Natural killer cell treated with Interleukin-12 subunit alpha and Interleukin-12 subunit beta and Interleukin-15 and Interleukin-18, amount 100 ng/mL, for 72 hours (primary cell): Measurements from ENCODE around the gene NKPD1. TPM values are rescaled to one million over a fixed set of nuclear protein-coding genes. Genes with fewer than 3 reads are reported as not detected.
A peak's percentile ranks its signal among the peaks of the same experiment; 100 is the strongest.

Experiments
- ATAC-seq, 2 donors: fragments of 150-1000 bp; cut with Tn5 transposase in 1 of 2; sonication (Bioruptor Pico), chemical (Tn5 transposase) in 1 of 2; 2 replicates each; pipeline ENCODE4 v1.10.0; 2021
- DNase-seq: peaks from one replicate; pipeline ENCODE4 v3.0.0; 2022; ENCODE audit warnings: low spot score
- H3K27ac Mint-ChIP-seq, 2 donors: 1 replicate in 1 of 2; 2 replicates in 1 of 2; pipeline ENCODE4 v1.8.0; 2022; ENCODE audit warnings: mixed read lengths in 2 of 2, mild to moderate bottlenecking in 1 of 2, moderate library complexity in 1 of 2
- H3K27me3 Mint-ChIP-seq, 2 donors: 1 replicate in 1 of 2; 2 replicates in 1 of 2; pipeline ENCODE4 v1.8.0; 2022; ENCODE audit warnings: mixed read lengths in 2 of 2
- H3K36me3 Mint-ChIP-seq: one replicate; pipeline ENCODE4 v1.8.0; 2022; ENCODE audit warnings: mixed read lengths
- H3K4me1 Mint-ChIP-seq, 2 donors: 1 replicate in 1 of 2; 2 replicates in 1 of 2; pipeline ENCODE4 v1.8.0; 2022; ENCODE audit warnings: low read depth in 2 of 2, mixed read lengths in 2 of 2, mild to moderate bottlenecking in 1 of 2
- H3K4me3 Mint-ChIP-seq: one replicate; pipeline ENCODE4 v1.8.0; 2022; ENCODE audit warnings: mixed read lengths
- H3K9me3 Mint-ChIP-seq: 2 replicates; pipeline ENCODE4 v1.8.0; 2022; ENCODE audit warnings: mixed read lengths
- total RNA-seq, 2 donors: library from RNA; stranded (reverse); gene quantifications; one replicate each; pipeline ENCODE4 v1.2.3, GENCODE V29; 2022

The NKPD1 gene
- total RNA-seq, 2 donors from 2014 or later, result 0.14 to 0.22 TPM

DNA sequence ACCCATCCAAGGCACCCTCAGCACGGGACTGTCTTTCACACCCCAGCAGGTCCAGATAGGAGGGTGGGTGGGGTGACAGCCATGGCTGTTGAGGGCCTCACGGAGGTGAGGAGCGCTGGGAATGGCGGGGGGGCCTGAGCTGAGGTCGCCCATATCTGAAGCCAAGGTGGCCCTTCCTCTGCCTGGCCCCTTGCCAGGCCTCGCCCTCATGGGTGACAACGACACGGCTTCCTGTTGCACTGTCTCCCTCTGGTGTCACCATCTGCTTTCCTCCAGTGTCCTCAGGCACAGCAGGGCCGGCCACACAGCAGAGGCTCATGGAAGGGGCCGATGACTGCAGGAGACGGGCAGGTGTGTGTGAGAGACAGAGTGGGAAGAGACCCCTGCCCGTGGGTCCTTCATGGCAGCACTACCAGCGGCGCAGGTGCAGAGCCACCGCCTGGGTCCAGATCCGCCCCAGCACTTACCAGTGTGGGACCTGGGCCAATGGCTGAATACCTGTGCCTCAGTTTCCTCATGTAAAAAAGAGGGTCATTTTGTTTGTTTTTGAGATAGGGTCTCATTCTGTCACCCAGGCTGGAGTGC lies 8.1 kb upstream of the NKPD1 start:
- Mint-ChIP-seq H3K27me3 (no peaks in the 10 kb centered on the region), H3K4me3 (no peak overlapping the region), H3K36me3 (no peaks in the 10 kb centered on the region), H3K4me1 (peaks cover 20 to 36% of the 10 kb centered on the region in 2 donors), H3K27ac (peak overlapping the region; percentile 44 to 54), H3K9me3 (no peaks in the 10 kb centered on the region)
- DNase-seq, result no peak
- no peak for ATAC-seq

DNA sequence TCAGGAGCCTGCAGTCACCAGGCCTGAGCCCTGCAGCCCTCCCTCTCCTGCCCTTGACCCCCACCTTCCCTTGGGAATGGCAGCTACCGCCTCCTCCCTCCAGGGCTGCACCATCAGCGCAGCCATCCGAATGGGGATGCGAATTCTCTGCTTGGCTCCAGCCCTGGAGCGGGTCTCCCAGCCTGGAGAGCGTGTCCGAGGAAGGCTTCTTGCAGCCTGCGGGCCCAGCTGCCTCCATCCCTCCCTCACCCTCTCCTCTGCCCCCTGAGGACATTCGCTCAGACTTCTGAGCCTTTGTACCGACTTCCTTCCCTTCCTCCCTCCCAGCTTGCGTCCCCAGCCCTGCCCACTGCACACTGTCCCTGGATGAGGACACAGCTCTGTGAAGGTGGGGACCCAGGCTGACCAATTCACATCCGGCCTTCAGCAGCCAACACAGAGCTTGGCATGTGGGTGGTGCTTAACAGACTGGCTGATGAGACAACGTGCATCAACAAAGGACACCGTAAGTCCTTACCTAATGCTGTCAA lies 6.0 kb upstream of the NKPD1 start:
- H3K27ac Mint-ChIP-seq, result peak overlapping the region in 1 of 2 donors; percentile 37
- no peak overlapping the region for H3K4me3 Mint-ChIP-seq
- no peaks in the 10 kb centered on the region for H3K9me3 Mint-ChIP-seq
- peaks cover 15 to 36% of the 10 kb centered on the region in 2 donors for H3K4me1 Mint-ChIP-seq
- no peak for DNase-seq
- no peaks in the 10 kb centered on the region for H3K36me3 Mint-ChIP-seq
- no peaks in the 10 kb centered on the region for H3K27me3 Mint-ChIP-seq
- no peak for ATAC-seq

DNA sequence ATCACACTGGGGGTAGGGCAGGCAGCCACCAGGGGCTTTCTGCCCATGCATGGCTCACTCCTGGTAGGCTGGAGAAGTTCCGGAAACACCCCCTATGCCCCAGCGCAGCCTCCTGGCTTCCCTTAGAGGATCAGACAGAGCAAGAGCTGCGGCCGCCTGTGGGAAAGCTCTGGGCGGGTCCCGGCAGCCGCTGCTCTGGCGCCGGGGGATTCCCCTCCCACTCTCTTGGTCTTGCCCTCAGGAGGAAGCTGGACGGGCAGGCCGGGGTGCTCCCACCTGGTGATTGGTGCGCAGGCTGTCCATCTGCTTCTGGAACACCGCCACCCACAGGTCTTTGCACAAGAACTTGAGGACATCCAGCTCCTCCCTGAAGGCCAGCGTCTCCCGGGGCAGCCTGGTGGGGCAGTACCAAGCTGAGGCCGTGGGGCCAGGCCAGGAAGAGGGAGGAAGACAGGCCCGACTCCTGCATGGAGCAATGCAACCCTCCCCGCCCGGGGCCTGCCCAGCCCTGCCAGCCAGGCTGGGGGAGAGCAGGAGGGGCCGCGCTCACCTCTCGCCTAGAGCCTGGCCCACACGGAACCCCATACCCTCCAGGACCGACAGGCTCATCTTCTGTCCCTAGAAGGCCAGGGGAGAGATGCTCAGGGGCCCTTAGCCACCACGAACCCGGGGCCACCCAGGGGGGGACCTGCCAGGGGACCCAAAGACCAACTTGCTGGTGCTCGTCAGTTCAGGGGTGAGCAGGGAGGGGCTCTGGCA lies 4.0 kb upstream of the NKPD1 start:
- Mint-ChIP-seq H3K27me3 (peaks cover 0 to 10% of the 10 kb centered on the region in 2 donors), H3K36me3 (no peaks in the 10 kb centered on the region), H3K9me3 (no peaks in the 10 kb centered on the region), H3K4me3 (no peak overlapping the region), H3K4me1 (peaks cover 12 to 24% of the 10 kb centered on the region in 2 donors), H3K27ac (peak overlapping the region in 1 of 2 donors; percentile 21)
- ATAC-seq (peak; percentile 81 to 91), DNase-seq (peak; percentile 85)

DNA sequence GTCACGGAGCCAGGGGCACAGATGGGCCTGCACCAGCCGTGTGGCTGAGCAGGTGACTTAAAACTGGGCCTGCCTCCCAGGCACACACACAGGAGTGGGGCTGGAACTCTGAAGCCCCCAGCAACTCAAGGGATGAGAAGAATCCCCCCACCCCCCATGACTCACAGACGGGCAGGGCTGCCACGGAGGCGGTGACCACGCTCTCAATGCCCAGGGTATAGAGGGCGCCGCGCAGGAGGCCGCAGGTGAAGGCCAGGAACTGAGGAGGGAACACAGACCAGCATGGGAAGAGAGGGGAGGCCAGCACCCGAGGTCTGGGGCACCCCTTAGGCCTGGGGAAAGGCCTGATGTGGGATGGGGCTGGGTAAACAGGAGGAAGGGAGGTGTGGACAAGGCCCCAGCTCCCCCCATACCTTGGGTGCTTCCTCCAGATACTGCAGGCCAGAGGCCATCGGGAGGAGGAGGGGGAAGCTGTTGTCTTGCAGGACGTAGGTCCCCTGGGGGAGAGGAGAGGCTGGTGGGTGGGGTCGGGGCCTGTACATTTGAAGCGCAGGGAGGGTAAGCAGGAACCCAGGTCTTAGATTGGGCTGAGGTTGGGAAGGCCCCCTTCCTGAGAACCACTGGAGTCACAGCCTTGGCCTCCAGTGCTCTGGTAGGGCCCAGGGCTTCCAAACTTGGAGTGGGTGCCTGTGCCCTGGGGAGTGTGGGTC lies 3.1 kb upstream of the NKPD1 start:
- Mint-ChIP-seq H3K4me3 (no peak overlapping the region), H3K36me3 (no peaks in the 10 kb centered on the region), H3K27me3 (peaks cover 0 to 10% of the 10 kb centered on the region in 2 donors), H3K9me3 (no peaks in the 10 kb centered on the region), H3K4me1 (peaks cover 10 to 22% of the 10 kb centered on the region in 2 donors), H3K27ac (peak overlapping the region in 1 of 2 donors; percentile 21)
- ATAC-seq (no peak), DNase-seq (no peak)

DNA sequence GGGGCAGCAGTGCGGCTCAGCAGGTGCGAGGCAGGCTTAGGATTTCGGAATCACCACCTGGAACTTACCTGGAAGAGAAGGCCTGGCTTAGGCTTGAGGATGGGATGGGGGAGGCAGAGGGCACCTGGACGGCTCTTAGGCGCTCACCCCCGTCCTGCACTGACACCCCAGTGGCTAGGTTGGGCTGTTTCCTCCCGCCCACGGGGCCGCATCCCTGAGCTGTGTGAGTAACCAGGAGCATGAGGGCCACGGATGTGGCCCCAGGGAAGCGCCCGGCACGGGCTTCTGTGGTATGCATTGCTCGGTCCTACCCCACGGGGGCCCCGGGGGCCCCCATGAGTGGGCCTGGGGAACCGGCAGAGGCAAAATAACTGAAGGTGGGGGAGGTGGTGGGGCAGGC lies 2.4 kb upstream of the NKPD1 start:
- peaks cover under 1 to 12% of the 10 kb centered on the region in 2 donors for H3K27me3 Mint-ChIP-seq
- H3K36me3 Mint-ChIP-seq, result no peaks in the 10 kb centered on the region
- no peak for DNase-seq
- no peak overlapping the region for H3K27ac Mint-ChIP-seq
- no peak for ATAC-seq
- H3K4me1 Mint-ChIP-seq, result peaks cover 6 to 23% of the 10 kb centered on the region in 2 donors
- H3K9me3 Mint-ChIP-seq, result no peaks in the 10 kb centered on the region
- H3K4me3 Mint-ChIP-seq, result no peak overlapping the region

DNA sequence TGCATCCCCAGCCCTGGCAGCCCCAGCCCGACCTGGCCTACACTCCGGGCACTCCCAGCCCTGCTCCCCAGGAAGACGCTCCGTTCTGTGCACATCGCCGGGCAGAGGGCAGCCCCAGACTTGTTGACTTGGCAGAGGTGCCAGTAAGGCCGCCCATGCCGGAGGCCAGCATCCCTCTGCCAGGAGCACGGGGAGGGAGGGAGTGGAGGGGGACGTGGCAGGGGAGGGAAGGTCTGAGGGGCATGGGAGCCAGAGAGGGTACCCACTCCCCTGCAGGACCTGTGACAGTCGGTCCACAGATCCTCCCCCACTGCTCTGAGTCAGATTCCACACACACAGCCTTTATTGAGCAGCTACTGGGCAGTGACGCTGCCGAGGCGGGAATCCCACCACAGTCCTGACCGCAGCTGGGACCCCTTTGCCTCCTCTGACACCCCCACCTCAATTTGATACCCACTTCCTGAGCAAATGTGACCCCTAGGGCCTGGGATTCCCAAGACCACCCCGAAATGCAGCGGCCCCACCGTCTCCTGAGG lies 1.9 kb upstream of the NKPD1 start:
- H3K4me3 Mint-ChIP-seq, result no peak overlapping the region
- H3K27me3 Mint-ChIP-seq, result peaks cover 3 to 16% of the 10 kb centered on the region in 2 donors
- ATAC-seq (no peak), DNase-seq (no peak)
- H3K36me3 Mint-ChIP-seq, result no peaks in the 10 kb centered on the region
- H3K4me1 Mint-ChIP-seq, result peaks cover 6 to 25% of the 10 kb centered on the region in 2 donors
- no peaks in the 10 kb centered on the region for H3K9me3 Mint-ChIP-seq
- H3K27ac Mint-ChIP-seq, result no peak overlapping the region

DNA sequence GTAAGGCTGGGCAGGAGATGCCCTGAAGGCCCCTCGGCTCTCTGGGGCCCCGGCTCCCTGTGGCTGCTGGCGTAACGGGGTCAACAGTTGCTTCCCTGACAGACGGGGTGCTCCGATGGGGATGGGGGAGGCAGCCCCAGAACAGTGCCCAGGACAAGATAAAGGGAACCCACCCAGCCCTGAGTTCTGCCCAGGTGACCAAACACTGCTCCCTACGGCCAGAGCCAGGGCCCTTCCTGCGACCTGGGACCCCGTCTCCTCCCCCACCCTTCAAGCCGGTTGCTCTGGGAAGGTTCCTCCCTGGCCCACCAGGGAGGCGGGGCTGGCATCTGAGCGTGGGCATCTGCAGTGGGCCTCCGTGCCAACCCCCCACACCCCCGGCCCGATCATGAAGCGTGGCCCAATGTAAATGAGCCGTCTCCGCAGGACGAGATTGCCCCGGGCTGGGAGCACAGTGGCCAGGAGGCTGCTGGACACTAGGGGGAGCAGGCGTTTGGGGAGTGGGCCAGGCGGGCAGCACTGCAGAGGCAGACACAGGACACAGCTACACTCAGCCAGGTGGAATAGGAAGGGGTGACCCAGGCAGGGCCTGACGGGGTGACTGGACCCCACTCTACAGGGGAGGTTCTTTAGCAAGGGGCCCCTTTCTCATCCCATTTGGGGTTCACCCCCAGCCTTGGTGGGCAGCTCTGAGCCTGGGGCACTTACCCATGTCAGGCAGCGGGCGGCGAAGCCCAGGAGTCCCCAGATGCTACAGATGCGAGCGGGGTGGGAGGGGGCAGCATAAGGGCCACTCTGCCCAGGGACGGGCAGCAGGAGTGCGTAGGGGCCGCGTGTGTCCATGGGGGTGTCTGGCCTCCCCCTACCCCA lies 1.2 kb upstream of the NKPD1 start:
- no peaks in the 10 kb centered on the region for H3K9me3 Mint-ChIP-seq
- no peak overlapping the region for H3K27ac Mint-ChIP-seq
- ATAC-seq (no peak), DNase-seq (no peak)
- no peaks in the 10 kb centered on the region for H3K36me3 Mint-ChIP-seq
- H3K4me1 Mint-ChIP-seq, result peaks cover 6 to 22% of the 10 kb centered on the region in 2 donors
- no peak overlapping the region for H3K4me3 Mint-ChIP-seq
- H3K27me3 Mint-ChIP-seq, result peaks cover 7 to 16% of the 10 kb centered on the region in 2 donors

DNA sequence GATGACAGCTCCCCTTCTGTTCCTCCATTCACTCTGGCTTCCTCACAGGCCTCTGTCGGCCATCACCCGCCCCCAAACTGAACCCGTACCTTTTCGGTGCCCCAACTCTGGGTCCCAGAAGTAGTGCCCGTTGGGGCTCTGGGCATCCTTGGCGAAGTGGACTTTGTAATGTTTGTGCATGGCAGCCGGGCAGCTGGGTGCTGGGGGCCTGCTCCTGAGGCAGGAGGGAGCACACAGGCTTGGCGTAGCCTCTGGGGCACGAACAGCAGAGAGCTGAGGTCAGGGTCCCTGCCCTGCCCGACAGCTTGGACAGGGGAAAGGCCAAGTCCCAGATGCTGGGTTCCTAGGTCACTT lies 834 bp downstream of the NKPD1 start:
- no peak for DNase-seq
- H3K4me1 Mint-ChIP-seq, result peaks cover 6 to 17% of the 10 kb centered on the region in 2 donors
- peaks cover 9 to 16% of the 10 kb centered on the region in 2 donors for H3K27me3 Mint-ChIP-seq
- ATAC-seq, result no peak
- H3K9me3 Mint-ChIP-seq, result no peaks in the 10 kb centered on the region
- H3K27ac Mint-ChIP-seq, result no peak overlapping the region
- H3K36me3 Mint-ChIP-seq, result no peaks in the 10 kb centered on the region
- no peak overlapping the region for H3K4me3 Mint-ChIP-seq

DNA sequence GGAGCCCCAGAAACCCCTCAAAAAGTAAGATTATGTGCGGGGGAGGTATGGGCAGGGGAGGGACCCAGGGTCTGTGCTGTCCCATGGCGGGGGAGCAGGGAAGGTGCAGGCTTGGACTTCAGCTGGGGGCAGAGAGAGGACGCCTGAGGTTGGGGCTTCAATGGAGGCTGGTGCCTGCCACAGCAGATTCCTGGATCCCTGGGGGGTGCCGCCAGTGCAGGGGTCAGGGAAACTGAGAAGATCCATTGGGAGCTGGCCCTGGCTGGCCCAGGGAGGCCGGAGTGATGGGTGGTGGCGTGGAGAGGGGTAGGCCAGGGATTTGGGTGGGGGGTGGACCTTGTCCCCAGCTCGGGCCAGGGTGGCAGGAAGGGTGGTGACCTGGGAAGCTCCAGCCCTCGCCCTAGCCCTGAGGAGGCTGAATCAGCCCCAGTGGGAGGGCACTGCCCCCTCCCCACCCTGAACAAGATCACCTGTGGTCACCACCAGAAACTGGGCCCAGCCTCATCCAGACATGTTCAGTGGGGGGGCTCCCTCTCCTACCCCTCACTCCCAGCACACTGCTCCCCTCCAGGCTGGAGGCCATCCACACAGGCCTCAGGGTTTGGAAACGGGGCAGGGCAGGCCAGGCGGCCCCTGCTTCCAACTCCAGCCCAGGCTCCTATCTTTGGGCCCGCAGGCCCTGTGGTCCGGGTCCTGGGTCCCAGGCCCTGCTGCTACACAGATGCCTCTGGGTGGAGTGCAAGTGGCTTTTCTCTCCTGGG lies 1.4 kb downstream of the NKPD1 start:
- Mint-ChIP-seq H3K4me3 (no peak overlapping the region), H3K36me3 (no peaks in the 10 kb centered on the region), H3K27ac (no peak overlapping the region), H3K4me1 (peaks cover 7 to 14% of the 10 kb centered on the region in 2 donors), H3K27me3 (peaks cover 10 to 16% of the 10 kb centered on the region in 2 donors), H3K9me3 (no peaks in the 10 kb centered on the region)
- DNase-seq (no peak), ATAC-seq (no peak)

DNA sequence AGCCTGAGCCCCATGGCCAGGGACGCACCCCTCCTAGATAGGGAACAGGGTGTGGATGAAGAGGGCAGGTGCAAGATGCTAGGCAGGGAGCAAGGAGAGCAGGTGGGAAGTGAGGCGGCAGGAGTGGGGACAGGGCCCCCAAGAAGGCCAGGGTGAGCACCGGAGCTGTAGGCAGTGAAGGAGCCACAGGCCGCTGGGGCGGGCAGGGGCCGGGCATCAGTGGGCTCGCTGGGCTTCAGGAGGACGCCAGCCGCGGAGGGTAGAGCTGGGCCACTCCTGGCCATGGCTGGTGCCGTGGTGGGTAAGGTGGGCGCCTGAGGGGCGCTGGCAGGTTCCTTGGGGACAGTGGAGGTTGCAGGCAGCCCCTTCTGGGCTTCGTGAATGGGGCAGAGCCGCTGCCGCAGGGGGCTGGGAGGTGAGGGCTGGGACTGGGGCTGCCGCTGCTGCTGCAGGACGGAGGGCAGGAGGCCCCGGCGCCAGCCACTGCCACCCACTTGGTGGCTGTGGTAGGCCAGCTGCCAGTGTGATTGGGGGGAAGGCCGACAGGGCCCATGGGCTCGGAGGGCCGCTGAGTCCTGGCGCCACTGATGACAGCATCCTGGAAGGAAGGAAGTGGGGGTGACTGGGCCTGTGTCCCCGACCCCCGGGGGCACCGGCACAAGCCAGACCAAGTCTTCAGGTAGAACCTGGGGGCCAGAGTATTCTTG lies 2.1 kb downstream of the NKPD1 start:
- Mint-ChIP-seq H3K4me3 (no peak overlapping the region), H3K4me1 (peaks cover 13 to 15% of the 10 kb centered on the region in 2 donors), H3K27me3 (peaks cover 16% of the 10 kb centered on the region in 2 donors), H3K9me3 (no peaks in the 10 kb centered on the region), H3K36me3 (no peaks in the 10 kb centered on the region), H3K27ac (no peak overlapping the region)
- no peak for DNase-seq
- ATAC-seq, result no peak

DNA sequence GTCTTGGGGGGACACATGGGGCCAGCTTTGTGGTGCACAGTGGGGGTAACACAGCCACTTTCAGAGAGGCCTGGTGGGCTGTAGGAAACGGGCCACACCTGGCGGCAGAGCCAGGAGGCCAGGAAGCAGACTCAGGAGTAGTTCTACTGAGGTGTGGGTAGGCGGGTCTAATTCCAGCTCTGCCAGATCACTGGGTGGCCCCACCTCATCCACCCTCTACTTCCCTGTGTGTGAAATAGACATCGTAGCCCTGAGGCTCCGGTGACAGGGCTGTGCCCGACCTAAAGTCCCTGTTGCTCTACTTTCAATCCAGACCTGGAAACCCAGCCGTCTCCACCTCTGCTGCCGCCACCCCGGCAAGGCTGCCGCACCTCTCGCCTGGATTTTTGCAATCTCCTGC lies 4.0 kb downstream of the NKPD1 start:
- Mint-ChIP-seq H3K27me3 (peaks cover 16 to 19% of the 10 kb centered on the region in 2 donors), H3K27ac (no peak overlapping the region), H3K36me3 (no peaks in the 10 kb centered on the region)

DNA sequence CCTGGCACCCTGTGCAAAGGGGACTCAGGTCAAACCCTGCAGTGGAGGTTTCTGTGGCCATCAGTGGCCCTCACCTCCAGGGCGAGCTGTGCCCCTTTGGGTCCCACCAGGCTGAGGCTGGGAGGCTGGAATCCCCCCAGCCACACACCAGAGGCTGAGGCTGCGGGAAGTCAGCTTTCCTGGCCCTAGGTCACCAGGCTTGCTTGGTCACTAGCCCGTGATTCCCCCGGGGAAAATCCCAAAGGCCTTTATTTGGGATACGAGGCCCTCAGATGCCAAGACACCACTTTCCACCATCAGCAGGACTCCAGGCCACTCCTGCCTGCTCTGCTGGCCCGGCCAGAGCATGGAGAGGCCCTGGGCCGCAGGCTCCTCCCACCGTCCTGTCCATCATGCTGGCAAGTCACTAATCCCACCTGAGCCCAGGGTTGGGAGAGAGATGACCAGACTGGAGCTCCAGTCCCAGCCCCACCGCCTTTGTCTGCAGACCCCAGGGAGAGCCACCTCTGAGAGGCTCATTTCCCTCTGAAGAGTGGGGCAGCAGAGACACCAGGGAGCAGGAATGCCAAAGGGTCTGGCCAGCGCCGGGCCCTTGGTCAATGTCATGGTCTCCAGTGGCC lies 4.7 kb downstream of the NKPD1 start:
- H3K36me3 Mint-ChIP-seq, result no peaks in the 10 kb centered on the region
- no peaks in the 10 kb centered on the region for H3K9me3 Mint-ChIP-seq
- H3K4me3 Mint-ChIP-seq, result no peak overlapping the region
- DNase-seq (no peak), ATAC-seq (no peak)
- H3K27ac Mint-ChIP-seq, result no peak overlapping the region
- H3K4me1 Mint-ChIP-seq, result peaks cover 17 to 19% of the 10 kb centered on the region in 2 donors
- H3K27me3 Mint-ChIP-seq, result peaks cover 16 to 19% of the 10 kb centered on the region in 2 donors

More for the DNA sequence above, 4.0 kb downstream of the NKPD1 start:
- H3K4me1 Mint-ChIP-seq, result peaks cover 17 to 19% of the 10 kb centered on the region in 2 donors
- DNase-seq (no peak), ATAC-seq (no peak)
- no peaks in the 10 kb centered on the region for H3K9me3 Mint-ChIP-seq
- no peak overlapping the region for H3K4me3 Mint-ChIP-seq
